Activated CD4-positive, alpha-beta memory T cell treated with anti-CD3 and anti-CD28 coated beads, Interleukin-2, amount 10 ng/mL, durations not matched to agents 7 days and 5 days (primary cell): ENCODE results near the gene CD28. TPM values are rescaled to one million over a fixed set of nuclear protein-coding genes. Genes with fewer than 3 reads are reported as not detected.
"Not testable (repeated sequence)": the region's sequence is repeated elsewhere in the genome, so short reads cannot be mapped to it uniquely, and the experiment has no call there.

Experiments
- CTCF ChIA-PET: fragments of 350-600 bp; sonication (Branson Sonifier 250); formaldehyde crosslinking; loops from one replicate; lab custom pipeline; 2021; ENCODE audit warnings: antibody characterized with exemption, inconsistent platforms; lab: Charles Lee
- POLR2A ChIA-PET: fragments of 350-600 bp; sonication (Branson Sonifier 250); formaldehyde crosslinking; loops from one replicate; lab custom pipeline; 2021; ENCODE audit warnings: antibody characterized with exemption; lab: Charles Lee
- DNase-seq: peaks from one replicate; pipeline ENCODE4 v3.0.0-alpha.2; 2020
- H3K27ac Mint-ChIP-seq: one replicate; pipeline ENCODE4 v1.8.0; 2021; ENCODE audit warnings: mild to moderate bottlenecking, mixed read lengths
- H3K27me3 Mint-ChIP-seq: one replicate; pipeline ENCODE4 v1.8.0; 2021; ENCODE audit warnings: mixed read lengths
- H3K36me3 Mint-ChIP-seq: one replicate; pipeline ENCODE4 v1.8.0; 2021; ENCODE audit warnings: low read depth, mixed read lengths
- H3K4me1 Mint-ChIP-seq: one replicate; pipeline ENCODE4 v1.8.0; 2021; ENCODE audit warnings: mixed read lengths
- H3K4me3 Mint-ChIP-seq: one replicate; pipeline ENCODE4 v1.8.0; 2021; ENCODE audit warnings: mild to moderate bottlenecking, mixed read lengths
- H3K9me3 Mint-ChIP-seq: one replicate; pipeline ENCODE4 v1.8.0; 2021; ENCODE audit warnings: mixed read lengths
- total RNA-seq, 2 experiments: library from RNA; stranded (reverse); gene quantifications; one replicate each; pipeline ENCODE4 v1.2.3, GENCODE V29; 2021

The CD28 gene
- total RNA-seq, 2 experiments from 2014 or later: 194 to 205 TPM

- Mint-ChIP-seq H3K27ac (no peak overlapping the region), H3K27me3 (no peaks in the 10 kb centered on the region), H3K4me3 (no peak overlapping the region), H3K36me3 (peaks cover 75% of the 10 kb centered on the region), H3K9me3 (peaks cover 38% of the 10 kb centered on the region), H3K4me1 (peaks cover 18% of the 10 kb centered on the region)
- DNase-seq: no peak
- POLR2A ChIA-PET: interaction anchor here (1.6 to 2.0 kb wide), 3 partner anchors 9 to 41 kb away, joined by 4 to 5 read pairs (median 5); no protein-coding TSS in a partner anchor
- CTCF ChIA-PET: interaction anchor here (0.6 to 1.1 kb wide), 2 partner anchors 24 to 53 kb away, joined by 3 read pairs; no protein-coding TSS in a partner anchor
Measured at GRCh38 chr2:203758841-203759689, 52.6 kb downstream of the CD28 start.

GRCh38 chr2:203759690-203760365, 53.4 kb downstream of the CD28 start:
- Mint-ChIP-seq H3K27ac (no peak overlapping the region), H3K27me3 (no peaks in the 10 kb centered on the region), H3K9me3 (peaks cover 33% of the 10 kb centered on the region), H3K4me3 (no peak overlapping the region), H3K36me3 (peaks cover 73% of the 10 kb centered on the region), H3K4me1 (peaks cover 26% of the 10 kb centered on the region)
- CTCF ChIA-PET: no interaction called here
- no peak for DNase-seq
- POLR2A ChIA-PET: interaction anchor here (1.6 to 2.0 kb wide), 3 partner anchors 10 to 42 kb away, joined by 4 to 5 read pairs (median 5); no protein-coding TSS in a partner anchor

GRCh38 chr2:203761121-203761520, 54.7 kb downstream of the CD28 start:
- Mint-ChIP-seq H3K4me1 (peaks cover 36% of the 10 kb centered on the region), H3K27me3 (no peaks in the 10 kb centered on the region), H3K9me3 (peaks cover 24% of the 10 kb centered on the region), H3K4me3 (no peak overlapping the region), H3K27ac (no peak overlapping the region), H3K36me3 (peaks cover 73% of the 10 kb centered on the region)
- CTCF ChIA-PET: no interaction called here
- DNase-seq: no peak
- POLR2A ChIA-PET: no interaction called here

GRCh38 chr2:203763241-203763937, 57.0 kb downstream of the CD28 start:
- ChIA-PET CTCF (interaction anchor here (1.0 kb wide), 1 partner anchor 15 kb away, joined by 3 read pairs; no protein-coding TSS in a partner anchor), POLR2A (interaction anchor here (0.8 to 2.0 kb wide), 9 partner anchors 14 to 50 kb away, joined by 3 to 20 read pairs (median 4); no protein-coding TSS in a partner anchor)
- Mint-ChIP-seq H3K9me3 (peaks cover 20% of the 10 kb centered on the region), H3K4me3 (no peak overlapping the region), H3K27ac (peak overlapping the region; percentile 36), H3K4me1 (peaks cover 36% of the 10 kb centered on the region), H3K36me3 (peaks cover 72% of the 10 kb centered on the region), H3K27me3 (no peaks in the 10 kb centered on the region)
- no peak for DNase-seq

GRCh38 chr2:203763938-203764664, 57.7 kb downstream of the CD28 start:
- Mint-ChIP-seq H3K36me3 (peaks cover 67% of the 10 kb centered on the region), H3K4me3 (no peak overlapping the region), H3K4me1 (peaks cover 36% of the 10 kb centered on the region), H3K27ac (peak overlapping the region; percentile 36), H3K9me3 (peaks cover 17% of the 10 kb centered on the region), H3K27me3 (no peaks in the 10 kb centered on the region)
- DNase-seq: no peak
- CTCF ChIA-PET: interaction anchor here (1.0 to 1.9 kb wide), 3 partner anchors 16 to 51 kb away, joined by 3 to 6 read pairs (median 3); no protein-coding TSS in a partner anchor
- POLR2A ChIA-PET: interaction anchor here (1.0 to 2.0 kb wide), 8 partner anchors 14 to 278 kb away, joined by 3 to 20 read pairs (median 6); no protein-coding TSS in a partner anchor

- no peak for DNase-seq
- Mint-ChIP-seq H3K9me3 (peaks cover 12% of the 10 kb centered on the region), H3K27ac (no peak overlapping the region), H3K4me3 (no peak overlapping the region), H3K36me3 (peaks cover 43% of the 10 kb centered on the region), H3K4me1 (no peaks in the 10 kb centered on the region), H3K27me3 (no peaks in the 10 kb centered on the region)
- ChIA-PET CTCF (no interaction called here), POLR2A (no interaction called here)
Measured at GRCh38 chr2:203772456-203773165, 66.2 kb downstream of the CD28 start.

GRCh38 chr2:203774760-203775159, 68.3 kb downstream of the CD28 start:
- H3K27ac Mint-ChIP-seq: no peak overlapping the region
- peaks cover 32% of the 10 kb centered on the region for H3K36me3 Mint-ChIP-seq
- CTCF ChIA-PET: interaction anchor here (0.6 kb wide), 1 partner anchor 95 kb away, joined by 4 read pairs; no protein-coding TSS in a partner anchor
- peaks cover 7% of the 10 kb centered on the region for H3K4me1 Mint-ChIP-seq
- peaks cover 8% of the 10 kb centered on the region for H3K9me3 Mint-ChIP-seq
- H3K27me3 Mint-ChIP-seq: no peaks in the 10 kb centered on the region
- POLR2A ChIA-PET: interaction anchor here (1.3 kb wide), 1 partner anchor 34 kb away, joined by 4 read pairs; no protein-coding TSS in a partner anchor
- no peak for DNase-seq
- no peak overlapping the region for H3K4me3 Mint-ChIP-seq

GRCh38 chr2:203775684-203776083, 69.2 kb downstream of the CD28 start:
- H3K4me1 Mint-ChIP-seq: peaks cover 12% of the 10 kb centered on the region

GRCh38 chr2:203777030-203777429, 70.6 kb downstream of the CD28 start:
- peaks cover 21% of the 10 kb centered on the region for H3K4me1 Mint-ChIP-seq
- ChIA-PET CTCF (no interaction called here), POLR2A (no interaction called here)
- DNase-seq: no peak
- H3K4me3 Mint-ChIP-seq: no peak overlapping the region
- no peak overlapping the region for H3K27ac Mint-ChIP-seq
- H3K9me3 Mint-ChIP-seq: peaks cover 7% of the 10 kb centered on the region
- peaks cover 21% of the 10 kb centered on the region for H3K36me3 Mint-ChIP-seq
- no peaks in the 10 kb centered on the region for H3K27me3 Mint-ChIP-seq

More at GRCh38 chr2:203775684-203776083, 69.2 kb downstream of the CD28 start:
- POLR2A ChIA-PET: no interaction called here
- DNase-seq: no peak
- no peak overlapping the region for H3K27ac Mint-ChIP-seq
- peaks cover 24% of the 10 kb centered on the region for H3K36me3 Mint-ChIP-seq
- peaks cover 9% of the 10 kb centered on the region for H3K9me3 Mint-ChIP-seq
- CTCF ChIA-PET: no interaction called here
- no peaks in the 10 kb centered on the region for H3K27me3 Mint-ChIP-seq
- H3K4me3 Mint-ChIP-seq: no peak overlapping the region

- H3K4me3 Mint-ChIP-seq, H3K27ac Mint-ChIP-seq, DNase-seq, H3K9me3 Mint-ChIP-seq, H3K27me3 Mint-ChIP-seq: not testable (repeated sequence)
- ChIA-PET POLR2A (interaction anchor here (0.9 to 2.9 kb wide), 4 partner anchors 15 to 60 kb away, joined by 3 to 15 read pairs (median 4); no protein-coding TSS in a partner anchor), CTCF (interaction anchor here (0.7 to 1.5 kb wide), 3 partner anchors 31 to 300 kb away, joined by 3 to 5 read pairs (median 4); no protein-coding TSS in a partner anchor)
- H3K36me3 Mint-ChIP-seq: peaks cover 21% of the 10 kb centered on the region
- peaks cover 42% of the 10 kb centered on the region for H3K4me1 Mint-ChIP-seq
Measured at GRCh38 chr2:203779477-203780073, 73.1 kb downstream of the CD28 start.

- Mint-ChIP-seq H3K4me3 (no peak overlapping the region), H3K36me3 (peaks cover 20% of the 10 kb centered on the region), H3K4me1 (peaks cover 47% of the 10 kb centered on the region), H3K27me3 (no peaks in the 10 kb centered on the region), H3K9me3 (peaks cover 7% of the 10 kb centered on the region), H3K27ac (no peak overlapping the region)
- CTCF ChIA-PET: interaction anchor here (1.1 to 1.5 kb wide), 2 partner anchors 32 to 73 kb away, joined by 4 to 5 read pairs; no protein-coding TSS in a partner anchor
- no peak for DNase-seq
- POLR2A ChIA-PET: interaction anchor here (0.9 to 2.9 kb wide), 3 partner anchors 40 to 60 kb away, joined by 3 to 15 read pairs (median 3); no protein-coding TSS in a partner anchor
Measured at GRCh38 chr2:203780231-203780630, 73.8 kb downstream of the CD28 start.
